AG04450 (cell line): ENCODE data around the gene GAPDHS. TPM values are rescaled to one million over a fixed set of nuclear protein-coding genes. Genes with fewer than 3 reads are reported as not detected.

Experiments used
- CTCF ChIA-PET: fragments of 300-600, 350-600 bp; formaldehyde crosslinking; extraction: SDS; loops from one replicate; lab custom pipeline; 2022; ENCODE audit warnings: antibody characterized with exemption, inconsistent platforms; lab: Charles Lee
- POLR2A ChIA-PET: fragments of 350-600 bp; formaldehyde crosslinking; extraction: SDS; loops from one replicate; lab custom pipeline; 2021; ENCODE audit warnings: antibody characterized with exemption, inconsistent platforms; lab: Yijun Ruan, JAX
- DNase-seq: peaks from one replicate; pipeline ENCODE4 v3.0.0-alpha.2; 2011; ENCODE audit warnings: low read depth, low spot score
- H3K27ac ChIP-seq: one replicate; pipeline ENCODE4 v1.5.1; 2012; ENCODE audit warnings: low read depth, low read length, control low read depth
- H3K27me3 ChIP-seq: one replicate; pipeline ENCODE4 v1.6.0; 2012; ENCODE audit warnings: low read length; ENCODE audit not compliant: control insufficient read depth, insufficient read depth
- H3K4me3 ChIP-seq: 2 replicates; pipeline ENCODE4 v1.5.1; 2011; ENCODE audit warnings: mild to moderate bottlenecking, low read depth, low read length, control low read depth
- H3K9me3 ChIP-seq: 2 replicates; pipeline ENCODE4 v1.5.1; 2012; ENCODE audit warnings: low read length; ENCODE audit not compliant: control insufficient read depth, insufficient read depth
- polyA plus RNA-seq: library from polyadenylated mRNA; depleted of rRNA; stranded (reverse); fragments of >200 nt; gene quantifications from 2 replicates; pipeline ENCODE4 v1.2.3, GENCODE V29; 2011
- TF ChIP-seq, protein P1 (sequence below): IDR thresholded peaks from 2 replicates; pipeline ENCODE4 v1.5.1; 2011; ENCODE audit warnings: low read depth, low read length, control low read depth, inconsistent platforms

The GAPDHS gene
- polyA plus RNA-seq, 1 experiment: not detected

DNA sequence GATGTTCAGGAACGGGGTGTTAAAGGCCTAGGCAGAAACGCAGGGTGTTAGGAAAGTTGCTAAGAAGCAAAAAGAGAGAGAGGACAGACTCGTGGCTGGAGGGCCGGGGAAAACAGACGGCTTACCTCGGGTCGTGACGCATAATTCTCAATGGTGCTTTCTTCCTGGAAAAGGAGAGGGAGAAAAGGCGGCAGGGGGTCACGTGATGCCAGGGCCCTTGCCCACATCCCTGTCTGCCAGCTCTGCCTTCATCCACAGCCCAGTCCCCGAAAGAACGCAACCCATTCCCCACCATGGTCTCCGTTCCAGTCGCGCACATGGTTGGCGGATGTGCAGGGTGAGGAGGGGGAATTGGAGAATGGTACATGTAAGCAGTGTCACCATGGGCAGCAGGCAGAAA is 44.6 kb upstream of the GAPDHS start:
- TF ChIP-seq, protein P1, sequence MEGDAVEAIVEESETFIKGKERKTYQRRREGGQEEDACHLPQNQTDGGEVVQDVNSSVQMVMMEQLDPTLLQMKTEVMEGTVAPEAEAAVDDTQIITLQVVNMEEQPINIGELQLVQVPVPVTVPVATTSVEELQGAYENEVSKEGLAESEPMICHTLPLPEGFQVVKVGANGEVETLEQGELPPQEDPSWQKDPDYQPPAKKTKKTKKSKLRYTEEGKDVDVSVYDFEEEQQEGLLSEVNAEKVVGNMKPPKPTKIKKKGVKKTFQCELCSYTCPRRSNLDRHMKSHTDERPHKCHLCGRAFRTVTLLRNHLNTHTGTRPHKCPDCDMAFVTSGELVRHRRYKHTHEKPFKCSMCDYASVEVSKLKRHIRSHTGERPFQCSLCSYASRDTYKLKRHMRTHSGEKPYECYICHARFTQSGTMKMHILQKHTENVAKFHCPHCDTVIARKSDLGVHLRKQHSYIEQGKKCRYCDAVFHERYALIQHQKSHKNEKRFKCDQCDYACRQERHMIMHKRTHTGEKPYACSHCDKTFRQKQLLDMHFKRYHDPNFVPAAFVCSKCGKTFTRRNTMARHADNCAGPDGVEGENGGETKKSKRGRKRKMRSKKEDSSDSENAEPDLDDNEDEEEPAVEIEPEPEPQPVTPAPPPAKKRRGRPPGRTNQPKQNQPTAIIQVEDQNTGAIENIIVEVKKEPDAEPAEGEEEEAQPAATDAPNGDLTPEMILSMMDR: no peak
- ChIA-PET CTCF (no interaction called here), POLR2A (no interaction called here)
- DNase-seq: no peak
- Histone ChIP-seq H3K27me3 (peaks cover 16% of the 10 kb centered on the region), H3K9me3 (no peaks in the 10 kb centered on the region), H3K4me3 (no peak overlapping the region), H3K27ac (no peak overlapping the region)

DNA sequence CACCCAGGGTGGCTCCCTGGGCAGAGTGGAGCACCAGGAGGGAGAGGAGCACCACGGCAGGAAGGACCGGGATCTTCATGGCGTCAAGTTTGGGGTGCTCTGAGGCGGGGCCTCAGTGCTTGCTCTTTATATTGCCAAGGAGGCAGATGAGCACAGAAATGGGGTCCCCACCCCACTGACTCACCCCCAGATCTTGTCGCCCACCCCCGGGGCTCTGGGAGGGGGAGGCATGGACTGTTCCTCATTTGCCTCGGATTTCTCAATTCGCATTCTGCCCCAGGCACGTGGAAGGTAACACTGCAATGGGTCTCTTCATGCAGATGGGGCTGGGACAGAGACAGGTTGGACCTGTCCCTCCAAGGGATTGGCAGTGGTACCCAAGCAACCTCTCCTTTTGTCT is 42.9 kb upstream of the GAPDHS start, which contains the start of gene KRTDAP:
Gene KRTDAP, minus strand, starts transcription at position 101 of the 400 bp plus-strand sequence. Its CDS starts 22 bp downstream, at position 79.
- Histone ChIP-seq H3K4me3 (no peak within 1 kb of the TSS), H3K27me3 (peaks cover 16% of the 10 kb centered on the region), H3K27ac (no peak within 1 kb of the TSS), H3K9me3 (no peaks in the 10 kb centered on the region)
- POLR2A ChIA-PET: no interaction called here
- CTCF ChIA-PET: interaction anchor here (0.9 kb wide), 1 partner anchor 137 kb away, joined by 5 read pairs; no protein-coding TSS in a partner anchor
- no peak for DNase-seq
- TF ChIP-seq, protein P1: no peak

DNA sequence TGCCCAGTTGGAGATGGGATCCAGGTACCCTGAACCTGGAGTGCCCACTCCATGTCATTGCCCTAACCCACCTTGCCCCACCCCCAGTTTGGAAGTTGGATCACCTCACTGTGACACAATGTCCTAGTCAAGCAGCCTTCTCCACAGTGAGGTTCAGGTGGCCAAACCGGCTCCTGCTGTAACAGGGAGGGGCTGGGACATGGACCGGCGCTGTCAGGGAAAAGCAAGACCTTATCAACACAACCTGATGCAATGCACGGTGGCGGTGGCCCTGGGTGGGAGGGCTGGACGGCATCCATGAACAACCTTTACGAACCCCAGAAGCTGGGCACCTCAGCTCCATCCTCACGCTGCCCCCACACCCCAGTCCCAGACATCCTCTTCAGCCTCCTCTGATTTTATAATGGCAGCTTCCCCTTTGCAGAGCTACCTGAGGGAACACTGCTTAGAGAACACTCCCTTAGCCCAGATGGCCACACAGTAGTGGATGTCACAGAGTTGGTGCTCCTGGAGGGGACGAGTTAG is 41.4 kb upstream of the GAPDHS start:
- CTCF ChIA-PET: interaction anchor here (0.5 kb wide), 1 partner anchor 13 kb away, joined by 3 read pairs; no protein-coding TSS in a partner anchor

DNA sequence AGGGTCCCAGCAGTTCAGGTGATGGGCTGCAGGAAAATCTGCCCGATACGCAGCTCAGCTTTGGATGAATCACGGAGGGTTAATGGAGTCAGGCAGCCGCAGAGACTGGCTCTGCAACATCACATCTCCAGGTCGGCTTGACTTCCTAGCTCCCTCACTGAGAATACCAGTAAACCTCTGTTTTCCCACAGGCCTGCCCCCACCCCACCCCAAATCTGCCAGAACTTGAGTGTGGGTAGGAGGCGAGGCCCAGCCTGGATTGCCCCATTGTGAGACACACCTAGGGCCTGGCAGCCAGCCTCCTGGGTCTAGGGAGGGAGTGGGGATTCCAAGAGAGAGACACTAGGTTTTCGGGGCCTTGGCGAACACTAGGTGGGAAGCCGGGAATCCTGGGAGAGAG is 39.3 kb upstream of the GAPDHS start:
- TF ChIP-seq, protein P1: no peak
- no peak overlapping the region for H3K4me3 ChIP-seq
- POLR2A ChIA-PET: no interaction called here
- DNase-seq: no peak
- CTCF ChIA-PET: interaction anchor here (0.9 to 1.3 kb wide), 2 partner anchors 10 to 141 kb away, joined by 3 to 8 read pairs; no protein-coding TSS in a partner anchor
- H3K27ac ChIP-seq: no peak overlapping the region
- H3K27me3 ChIP-seq: peaks cover 10% of the 10 kb centered on the region
- H3K9me3 ChIP-seq: no peaks in the 10 kb centered on the region

More for the DNA sequence above, 41.4 kb upstream of the GAPDHS start:
- Histone ChIP-seq H3K4me3 (no peak overlapping the region), H3K27me3 (peaks cover 13% of the 10 kb centered on the region), H3K9me3 (no peaks in the 10 kb centered on the region), H3K27ac (no peak overlapping the region)
- POLR2A ChIA-PET: no interaction called here
- TF ChIP-seq, protein P1: no peak
- no peak for DNase-seq
